Measurements from ENCODE around the gene SLC13A5.

SLC13A5 gene

DNA sequence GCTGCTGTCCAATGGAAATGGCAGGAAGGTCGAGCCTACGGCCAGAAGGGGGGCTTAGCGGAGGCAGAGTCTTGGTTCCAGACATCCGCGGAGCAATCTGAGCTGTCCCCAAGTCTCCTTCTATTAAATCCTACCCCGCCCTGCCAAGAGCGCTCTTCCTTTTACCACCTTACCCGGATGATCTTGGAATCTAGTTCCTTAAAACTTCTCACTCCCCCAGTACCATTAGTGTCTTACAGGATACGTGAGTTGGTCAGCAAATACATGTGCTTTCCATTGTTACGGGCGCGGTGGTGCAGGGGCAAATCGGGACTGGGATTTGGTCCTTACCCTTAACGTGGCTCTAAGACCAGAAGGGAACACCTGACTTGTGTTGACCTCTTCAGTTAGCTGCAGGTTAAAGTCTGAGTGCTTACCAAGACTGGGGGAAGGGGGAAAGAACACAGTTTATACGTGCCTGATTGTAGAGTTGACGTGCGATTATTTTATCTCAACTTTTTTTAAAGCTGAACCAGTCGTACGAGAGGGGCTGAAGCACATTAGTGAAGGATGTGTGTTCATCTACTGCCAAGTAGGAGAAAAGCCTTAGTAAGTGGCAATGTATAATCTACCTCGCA, 71.8 kb downstream of the SLC13A5 start:
- peaks cover 44% of the 10 kb centered on the region for H3K79me2 ChIP-seq (ENCODE audit: insufficient read depth, low read length)
- H3K36me3 ChIP-seq (ENCODE audit: insufficient read depth, low read length) = peaks cover 16% of the 10 kb centered on the region; the same call in 1 of the 2 replicates

GRCh38 chr17:6640536-6641246, 72.5 kb downstream of the SLC13A5 start, which contains the start of the genes KIAA0753 and TXNDC17:
KIAA0753 (minus strand) TSS chr17:6640711; CDS start chr17:6635103, 5,608 bp downstream.
TXNDC17 (plus strand) TSS chr17:6641060; CDS start chr17:6641083, 23 bp downstream.
- Histone ChIP-seq H3K9me3 (ENCODE audit: insufficient read depth, low read depth, low read length) (no peaks in the 10 kb centered on the region), H3K4me3 (ENCODE audit: low read length, poor library complexity, severe bottlenecking) (peak within 1 kb of the TSS; percentile 88), H3K9ac (ENCODE audit: low read depth, low read length, poor library complexity, severe bottlenecking) (peak within 1 kb of the TSS; percentile 76), H3K9me2 (replicated peaks; ENCODE audit: low read depth, low read length) (no peaks in the 10 kb centered on the region), H3K27me3 (ENCODE audit: insufficient read depth, low read length, poor library complexity, severe bottlenecking) (no peaks in the 10 kb centered on the region), H3K4me1 (ENCODE audit: insufficient read depth, low read length, poor library complexity, severe bottlenecking) (peaks cover 23% of the 10 kb centered on the region), H3K79me2 (ENCODE audit: insufficient read depth, low read length) (peaks cover 44% of the 10 kb centered on the region), H3K36me3 (ENCODE audit: insufficient read depth, low read length) (peaks cover 16% of the 10 kb centered on the region; the same call in 1 of the 2 replicates), H3K4me2 (ENCODE audit: low read depth, low read length, poor library complexity, severe bottlenecking) (peak within 1 kb of the TSS; percentile 87), H3F3A (ENCODE audit: low read depth) (no peaks in the 10 kb centered on the region), H4K20me1 (ENCODE audit: insufficient read depth, low read length, poor library complexity, severe bottlenecking) (peaks cover 22% of the 10 kb centered on the region), H2AFZ (ENCODE audit: low read length) (peak within 1 kb of the TSS; percentile 100)
- TF ChIP-seq, protein P1, sequence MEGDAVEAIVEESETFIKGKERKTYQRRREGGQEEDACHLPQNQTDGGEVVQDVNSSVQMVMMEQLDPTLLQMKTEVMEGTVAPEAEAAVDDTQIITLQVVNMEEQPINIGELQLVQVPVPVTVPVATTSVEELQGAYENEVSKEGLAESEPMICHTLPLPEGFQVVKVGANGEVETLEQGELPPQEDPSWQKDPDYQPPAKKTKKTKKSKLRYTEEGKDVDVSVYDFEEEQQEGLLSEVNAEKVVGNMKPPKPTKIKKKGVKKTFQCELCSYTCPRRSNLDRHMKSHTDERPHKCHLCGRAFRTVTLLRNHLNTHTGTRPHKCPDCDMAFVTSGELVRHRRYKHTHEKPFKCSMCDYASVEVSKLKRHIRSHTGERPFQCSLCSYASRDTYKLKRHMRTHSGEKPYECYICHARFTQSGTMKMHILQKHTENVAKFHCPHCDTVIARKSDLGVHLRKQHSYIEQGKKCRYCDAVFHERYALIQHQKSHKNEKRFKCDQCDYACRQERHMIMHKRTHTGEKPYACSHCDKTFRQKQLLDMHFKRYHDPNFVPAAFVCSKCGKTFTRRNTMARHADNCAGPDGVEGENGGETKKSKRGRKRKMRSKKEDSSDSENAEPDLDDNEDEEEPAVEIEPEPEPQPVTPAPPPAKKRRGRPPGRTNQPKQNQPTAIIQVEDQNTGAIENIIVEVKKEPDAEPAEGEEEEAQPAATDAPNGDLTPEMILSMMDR (conservative IDR thresholded peaks at IDR 0.05; ENCODE audit: low read length) = no peak
- TF ChIP-seq EZH2phosphoT487 (IDR thresholded peaks at IDR 0.05; ENCODE audit: borderline replicate concordance) = no peak

More for the DNA sequence above, 71.8 kb downstream of the SLC13A5 start:
- Histone ChIP-seq H4K20me1 (ENCODE audit: insufficient read depth, low read length, poor library complexity, severe bottlenecking) (peaks cover 22% of the 10 kb centered on the region), H3K27me3 (ENCODE audit: insufficient read depth, low read length, poor library complexity, severe bottlenecking) (no peaks in the 10 kb centered on the region), H2AFZ (ENCODE audit: low read length) (peak overlapping the region; percentile 100), H3K9me3 (ENCODE audit: insufficient read depth, low read depth, low read length) (no peaks in the 10 kb centered on the region), H3K4me1 (ENCODE audit: insufficient read depth, low read length, poor library complexity, severe bottlenecking) (peaks cover 23% of the 10 kb centered on the region), H3F3A (ENCODE audit: low read depth) (no peaks in the 10 kb centered on the region), H3K9me2 (replicated peaks; ENCODE audit: low read depth, low read length) (no peaks in the 10 kb centered on the region), H3K4me2 (ENCODE audit: low read depth, low read length, poor library complexity, severe bottlenecking) (peak overlapping the region; percentile 87), H3K9ac (ENCODE audit: low read depth, low read length, poor library complexity, severe bottlenecking) (peak overlapping the region; percentile 76), H3K4me3 (ENCODE audit: low read length, poor library complexity, severe bottlenecking) (peak overlapping the region; percentile 88)
- TF ChIP-seq, protein P1 (conservative IDR thresholded peaks at IDR 0.05; ENCODE audit: low read length) = no peak
- TF ChIP-seq EZH2phosphoT487 (IDR thresholded peaks at IDR 0.05; ENCODE audit: borderline replicate concordance) = no peak

DNA sequence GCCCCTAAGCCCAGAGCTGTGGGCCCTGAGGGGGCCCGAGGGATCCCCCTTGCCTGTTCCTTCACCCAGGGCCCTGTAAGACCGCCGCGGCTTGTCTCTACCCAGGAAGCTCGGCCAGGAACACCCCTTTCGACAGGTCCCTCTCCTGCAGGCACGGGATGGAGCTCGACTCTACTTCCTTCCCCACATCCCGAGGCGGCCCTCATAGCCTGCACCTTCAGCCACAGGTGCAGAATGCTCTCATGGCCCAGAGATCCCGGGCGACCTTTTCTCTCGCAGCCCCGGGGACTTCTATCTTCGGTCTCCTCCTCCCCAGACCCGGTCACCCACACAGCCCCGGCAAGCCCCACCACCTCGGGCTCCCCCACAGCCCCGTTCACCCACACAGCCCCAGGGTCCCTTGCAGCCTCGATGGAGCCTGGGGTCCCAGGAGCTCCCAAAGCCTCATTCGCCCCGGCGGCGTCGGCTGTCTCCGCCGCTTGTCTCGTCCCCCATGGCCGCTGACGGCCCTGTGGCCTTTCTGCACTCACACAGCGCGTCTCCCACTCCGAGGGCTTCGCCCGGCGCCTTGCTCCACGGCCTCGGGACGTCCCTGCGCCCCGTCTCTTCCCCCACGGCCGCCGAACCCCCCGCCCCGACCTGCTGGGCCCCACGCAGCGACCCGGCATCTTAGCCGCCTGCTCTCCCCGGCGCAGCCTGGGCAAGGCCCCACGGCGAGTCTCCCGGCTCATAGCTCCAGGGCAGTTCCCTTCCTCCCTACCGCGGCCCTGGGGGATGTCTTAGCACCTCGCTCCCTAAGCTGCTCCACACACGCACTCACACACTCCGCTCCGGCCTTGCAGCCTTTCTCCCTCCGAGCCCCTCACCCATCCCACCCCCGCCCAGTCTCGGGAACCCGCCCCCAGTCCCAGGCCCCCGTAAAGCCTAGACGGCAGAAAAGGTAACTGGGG, 73.3 kb downstream of the SLC13A5 start:
- Histone ChIP-seq H3K4me3 (ENCODE audit: low read length, poor library complexity, severe bottlenecking) (peak overlapping the region; percentile 88), H3K4me2 (ENCODE audit: low read depth, low read length, poor library complexity, severe bottlenecking) (peak overlapping the region; percentile 87), H4K20me1 (ENCODE audit: insufficient read depth, low read length, poor library complexity, severe bottlenecking) (peaks cover 22% of the 10 kb centered on the region), H3K36me3 (ENCODE audit: insufficient read depth, low read length) (peaks cover 15% of the 10 kb centered on the region; the same call in 1 of the 2 replicates), H3K27me3 (ENCODE audit: insufficient read depth, low read length, poor library complexity, severe bottlenecking) (no peaks in the 10 kb centered on the region), H3K9me2 (replicated peaks; ENCODE audit: low read depth, low read length) (no peaks in the 10 kb centered on the region), H2AFZ (ENCODE audit: low read length) (peak overlapping the region; percentile 100), H3K4me1 (ENCODE audit: insufficient read depth, low read length, poor library complexity, severe bottlenecking) (peaks cover 23% of the 10 kb centered on the region), H3K79me2 (ENCODE audit: insufficient read depth, low read length) (peaks cover 44% of the 10 kb centered on the region), H3K9me3 (ENCODE audit: insufficient read depth, low read depth, low read length) (no peaks in the 10 kb centered on the region), H3K9ac (ENCODE audit: low read depth, low read length, poor library complexity, severe bottlenecking) (peak overlapping the region; percentile 76), H3F3A (ENCODE audit: low read depth) (no peaks in the 10 kb centered on the region)
- TF ChIP-seq, protein P1 (conservative IDR thresholded peaks at IDR 0.05; ENCODE audit: low read length) = no peak
- TF ChIP-seq EZH2phosphoT487 (IDR thresholded peaks at IDR 0.05; ENCODE audit: borderline replicate concordance) = no peak
